ENCODE measurements around the gene PRRX1.

PRRX1 gene

DNA sequence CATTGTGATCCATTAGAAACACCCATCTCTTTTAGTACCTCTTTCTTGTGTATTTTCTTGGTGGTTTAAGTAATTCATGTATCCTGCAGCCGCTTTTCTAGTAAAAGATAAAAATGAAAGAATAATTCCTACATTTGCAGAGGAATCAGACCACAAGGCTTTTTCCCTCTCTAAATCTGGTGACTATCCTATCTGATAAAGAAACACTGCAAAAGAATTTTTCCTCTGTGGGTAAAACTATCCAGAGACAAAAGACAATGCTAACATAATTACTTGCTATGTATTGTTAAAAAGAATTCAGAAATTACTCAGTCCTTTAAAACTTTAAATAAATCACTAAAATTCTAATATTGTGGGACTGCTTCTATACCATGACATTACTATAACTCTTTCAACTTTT lies 51.0 kb downstream of the PRRX1 start:
- no peak for DNase-seq (ENCODE audit: low read depth in 1 of 2, low spot score in 1 of 2)

DNA sequence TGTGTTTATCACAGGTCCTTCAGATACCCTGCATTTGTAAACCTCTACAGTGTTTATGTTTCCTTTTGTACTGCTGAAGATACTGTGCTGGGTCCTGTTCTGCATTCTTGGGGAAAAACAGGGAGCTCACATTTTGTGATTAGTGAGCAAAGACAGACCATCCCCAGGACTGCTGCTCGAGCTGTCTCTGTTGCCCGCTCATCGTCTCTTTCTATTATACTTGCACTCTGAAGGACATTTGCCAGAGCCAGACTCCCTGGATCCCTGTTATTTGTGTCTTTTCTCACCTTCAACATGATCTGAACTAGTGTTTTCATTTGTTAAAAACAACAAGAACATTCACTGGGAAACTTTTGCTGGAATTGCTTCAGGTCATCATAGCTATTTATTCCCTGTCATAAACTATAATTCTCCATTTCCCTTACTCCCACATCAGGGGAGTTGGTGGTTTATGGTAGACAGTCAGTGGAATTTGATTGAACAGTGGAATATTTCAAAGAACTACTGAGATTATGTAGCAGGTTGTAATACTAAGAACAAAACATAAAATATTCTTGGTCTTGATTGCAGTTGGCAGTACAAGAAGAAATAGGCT lies 53.0 kb downstream of the PRRX1 start:
- DNase-seq (ENCODE audit: low read depth in 1 of 2, low spot score in 1 of 2): no peak

DNA sequence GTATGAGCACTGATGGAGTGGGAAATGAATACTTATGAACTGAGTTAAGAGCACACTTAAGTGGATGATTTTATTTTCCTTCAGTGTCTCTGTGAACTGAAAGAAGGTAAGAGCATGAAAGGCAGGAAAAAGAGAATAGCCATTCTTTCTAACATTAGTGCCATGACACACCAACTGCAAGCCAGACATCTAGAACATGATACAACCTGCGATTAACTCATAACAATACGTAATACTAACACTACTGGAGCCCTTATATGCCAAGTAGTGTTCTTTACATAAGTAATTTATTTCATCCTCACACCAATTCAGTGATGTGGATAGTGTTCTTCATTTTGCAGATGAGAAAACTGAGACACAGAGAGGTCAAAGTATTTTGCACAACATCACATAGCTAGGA lies 56.7 kb downstream of the PRRX1 start:
- DNase-seq (ENCODE audit: low read depth in 1 of 2, low spot score in 1 of 2): no peak

DNA sequence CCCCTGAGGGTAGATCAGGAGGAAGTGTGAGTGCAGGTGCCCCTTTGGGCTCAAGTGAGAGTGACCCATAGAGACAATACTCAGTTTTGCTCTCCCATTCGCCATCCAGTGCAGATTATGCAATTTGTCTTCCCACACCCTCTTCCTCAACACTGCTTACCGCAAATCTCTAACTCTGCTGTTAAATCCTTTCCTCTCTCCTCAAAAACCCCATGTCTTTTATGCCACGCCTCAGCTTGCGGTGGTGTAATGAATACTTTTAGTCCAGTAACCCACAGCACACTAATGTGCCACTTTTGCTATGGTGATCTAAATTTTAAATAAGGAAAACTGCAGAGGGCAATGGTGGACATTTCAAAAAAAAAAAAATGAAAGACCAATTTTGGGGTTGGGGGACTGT lies 57.7 kb downstream of the PRRX1 start:
- no peak for DNase-seq (ENCODE audit: low read depth in 1 of 2, low spot score in 1 of 2)

DNA sequence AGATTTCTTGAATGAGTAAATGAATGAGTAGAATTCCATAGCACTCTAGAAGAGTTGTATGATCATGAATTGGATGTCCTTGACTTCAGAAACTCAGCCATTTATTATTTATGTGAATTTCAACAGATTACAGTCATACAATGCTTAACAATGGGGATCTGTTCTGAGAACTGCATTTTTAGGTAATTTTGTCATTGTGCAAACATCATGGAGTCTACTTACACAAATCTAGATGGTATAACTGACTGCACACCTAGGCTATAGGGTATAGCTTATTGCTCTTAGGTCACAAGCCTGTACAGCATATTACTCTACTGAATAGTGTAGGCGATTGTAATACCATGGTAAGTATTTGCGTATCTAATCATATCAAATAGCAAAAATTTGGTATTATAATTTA lies 59.6 kb downstream of the PRRX1 start:
- no peak for DNase-seq (ENCODE audit: low read depth in 1 of 2, low spot score in 1 of 2)

DNA sequence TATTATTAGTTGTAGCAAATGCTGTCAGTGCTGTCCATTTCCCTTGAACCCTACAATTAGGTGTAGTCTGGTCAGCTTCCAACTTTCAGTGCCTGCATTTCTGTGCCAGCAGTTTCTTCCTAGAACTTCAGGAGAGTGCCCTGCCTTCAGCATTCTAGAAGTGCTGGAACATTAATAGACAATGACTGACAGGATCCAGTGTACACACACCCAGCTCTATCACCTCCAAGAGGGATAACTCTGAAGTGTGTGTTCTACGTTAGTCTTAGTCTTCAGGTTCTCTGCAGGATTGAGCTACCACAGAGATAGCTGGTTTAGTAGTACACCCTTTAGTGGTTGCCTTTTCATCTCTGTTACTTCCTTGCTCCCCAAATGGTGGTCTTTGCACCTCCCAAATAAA lies 61.4 kb downstream of the PRRX1 start:
- DNase-seq (ENCODE audit: low read depth in 1 of 2, low spot score in 1 of 2): no peak

DNA sequence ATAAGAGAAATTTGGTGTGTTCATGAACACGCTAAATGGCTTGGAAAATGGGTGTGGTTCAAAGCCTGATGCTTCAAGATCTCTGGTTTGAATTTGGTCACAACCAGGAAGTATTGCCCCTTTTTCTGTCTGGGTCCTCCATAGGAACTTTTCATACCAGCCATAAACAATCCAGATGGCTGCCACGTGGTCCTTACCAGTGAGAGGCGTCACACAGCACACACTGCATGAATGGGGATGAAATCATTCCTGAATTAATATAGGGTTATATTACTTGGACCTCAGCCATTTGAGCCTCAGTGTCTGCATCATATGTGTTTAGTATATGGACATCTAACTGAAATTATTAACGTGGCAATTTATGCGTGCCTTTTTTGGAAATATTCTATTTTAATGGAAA lies 64.0 kb downstream of the PRRX1 start:
- no peak for DNase-seq (ENCODE audit: low read depth in 1 of 2, low spot score in 1 of 2)

DNA sequence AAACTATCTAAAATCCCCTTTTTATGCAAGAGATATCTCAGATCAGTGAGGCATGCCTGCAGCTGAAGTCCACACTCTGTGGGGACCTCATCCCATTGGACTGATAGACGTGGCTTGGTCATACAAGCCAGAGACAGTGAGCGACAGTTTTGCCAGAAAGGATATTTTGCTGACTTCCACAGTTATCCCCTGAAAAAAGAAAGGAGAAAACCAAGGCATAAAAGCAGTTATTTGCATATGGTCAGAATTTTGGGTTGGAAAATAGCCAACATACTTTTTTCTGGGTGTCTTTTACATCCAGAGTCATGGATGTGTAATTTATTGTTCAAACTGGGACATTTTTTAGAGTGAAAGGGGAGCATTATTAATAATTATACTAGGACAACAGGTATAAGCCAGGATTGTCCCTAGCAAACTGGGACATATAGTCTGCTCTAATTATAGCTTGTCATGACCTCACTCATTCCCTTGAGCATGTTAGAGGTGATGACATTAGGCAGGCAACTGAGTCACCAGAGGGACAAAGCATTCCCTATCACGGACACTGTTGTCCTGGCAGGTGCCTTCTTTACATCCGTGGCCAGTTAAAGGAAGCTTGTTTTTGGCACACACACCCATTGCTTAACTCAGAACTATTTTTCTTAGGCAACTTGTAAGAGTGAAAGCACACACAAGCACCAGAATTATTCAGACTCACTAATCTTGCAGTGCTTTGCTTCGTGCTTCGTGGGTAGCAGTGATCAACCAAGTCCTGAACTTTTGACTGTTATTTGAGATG lies 65.5 kb downstream of the PRRX1 start:
- DNase-seq (ENCODE audit: low read depth in 1 of 2, low spot score in 1 of 2): no peak

DNA sequence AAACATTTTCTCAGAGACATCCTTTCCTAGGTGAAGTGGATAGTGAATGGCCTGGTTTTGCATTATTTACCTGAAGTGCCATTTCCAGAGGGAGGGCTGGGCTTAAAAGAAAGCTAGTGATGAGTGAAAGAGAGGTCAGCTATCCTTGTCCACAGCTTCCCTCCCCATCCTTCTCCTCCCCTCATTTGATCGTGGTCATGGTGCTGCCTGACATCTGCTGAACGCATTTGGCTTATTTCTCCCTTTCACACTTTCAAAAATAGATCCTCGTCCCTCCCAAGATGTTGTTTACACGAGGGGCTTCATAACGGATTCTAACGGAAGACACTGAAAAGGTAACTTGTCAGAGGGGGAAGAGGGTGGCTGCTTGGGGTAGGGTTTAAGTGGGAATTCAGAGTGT lies 66.1 kb downstream of the PRRX1 start:
- DNase-seq (ENCODE audit: low read depth in 1 of 2, low spot score in 1 of 2): no peak

DNA sequence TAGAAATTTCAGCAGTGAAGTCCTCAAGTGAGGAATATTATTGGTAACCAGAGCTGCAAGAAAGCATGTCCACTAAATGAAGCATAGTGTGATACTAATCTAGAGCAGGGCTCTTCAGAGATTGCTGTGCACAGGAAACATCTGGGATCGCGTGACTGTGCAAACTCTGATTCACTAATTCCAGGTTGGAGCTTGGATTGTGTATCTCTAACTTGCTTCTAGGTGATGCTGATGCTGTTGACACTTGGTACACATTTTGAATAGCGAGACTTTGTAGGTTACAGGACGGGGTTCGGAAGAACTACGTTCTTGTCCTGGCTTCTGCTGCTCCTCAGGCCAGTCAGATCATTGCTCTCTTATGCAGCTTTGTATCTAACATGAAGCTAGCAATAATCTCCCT lies 66.5 kb downstream of the PRRX1 start:
- DNase-seq (ENCODE audit: low read depth in 1 of 2, low spot score in 1 of 2): no peak

DNA sequence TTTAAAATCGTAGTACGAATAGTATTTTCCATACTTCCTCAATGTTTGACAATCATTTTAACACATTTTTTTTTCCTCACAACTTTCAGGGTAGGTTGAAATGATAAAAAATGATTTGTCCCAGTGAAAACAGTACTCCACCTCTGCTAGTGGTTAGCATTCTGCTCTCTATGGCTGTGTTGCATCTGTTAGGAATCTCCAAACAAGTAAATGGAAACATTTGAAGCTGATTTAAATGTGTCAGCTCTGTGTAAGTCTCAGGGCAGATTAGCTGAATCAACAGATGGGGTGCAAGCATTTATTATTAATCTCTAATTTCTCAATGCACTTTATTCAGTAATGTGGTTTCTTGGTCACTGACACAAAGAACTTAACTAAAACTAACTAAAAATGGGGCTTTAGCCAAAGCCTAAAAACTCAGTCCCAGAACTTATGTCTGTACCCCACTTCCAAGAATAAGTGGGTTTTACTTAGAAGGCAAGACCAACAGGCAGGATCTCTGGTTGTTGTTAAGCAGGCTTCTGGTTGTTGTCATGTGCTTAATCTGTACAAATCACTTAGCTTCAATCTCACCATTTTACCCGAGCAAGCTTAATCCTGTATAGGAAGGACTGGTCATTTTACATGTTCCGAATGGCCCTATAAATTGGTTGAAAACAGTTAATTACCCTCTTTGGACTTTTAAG lies 67.8 kb downstream of the PRRX1 start:
- DNase-seq (ENCODE audit: low read depth in 1 of 2, low spot score in 1 of 2): no peak

DNA sequence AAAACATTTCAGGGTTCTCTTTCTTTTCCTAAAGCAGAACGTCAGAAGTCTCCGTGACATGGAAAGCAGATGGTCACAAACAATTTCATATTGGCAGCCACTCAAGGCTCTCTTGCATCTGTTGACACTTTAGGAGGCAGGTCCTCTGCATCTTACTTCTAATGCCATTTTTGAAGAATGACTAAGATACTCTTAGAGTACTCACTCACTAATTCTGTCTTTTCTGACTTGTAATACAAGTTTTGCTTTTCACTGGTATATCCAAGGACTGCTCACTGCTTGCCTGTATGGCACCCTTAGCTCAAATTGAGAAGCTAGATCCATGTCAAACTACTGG lies 68.3 kb downstream of the PRRX1 start:
- DNase-seq (ENCODE audit: low read depth in 1 of 2, low spot score in 1 of 2): no peak

DNA sequence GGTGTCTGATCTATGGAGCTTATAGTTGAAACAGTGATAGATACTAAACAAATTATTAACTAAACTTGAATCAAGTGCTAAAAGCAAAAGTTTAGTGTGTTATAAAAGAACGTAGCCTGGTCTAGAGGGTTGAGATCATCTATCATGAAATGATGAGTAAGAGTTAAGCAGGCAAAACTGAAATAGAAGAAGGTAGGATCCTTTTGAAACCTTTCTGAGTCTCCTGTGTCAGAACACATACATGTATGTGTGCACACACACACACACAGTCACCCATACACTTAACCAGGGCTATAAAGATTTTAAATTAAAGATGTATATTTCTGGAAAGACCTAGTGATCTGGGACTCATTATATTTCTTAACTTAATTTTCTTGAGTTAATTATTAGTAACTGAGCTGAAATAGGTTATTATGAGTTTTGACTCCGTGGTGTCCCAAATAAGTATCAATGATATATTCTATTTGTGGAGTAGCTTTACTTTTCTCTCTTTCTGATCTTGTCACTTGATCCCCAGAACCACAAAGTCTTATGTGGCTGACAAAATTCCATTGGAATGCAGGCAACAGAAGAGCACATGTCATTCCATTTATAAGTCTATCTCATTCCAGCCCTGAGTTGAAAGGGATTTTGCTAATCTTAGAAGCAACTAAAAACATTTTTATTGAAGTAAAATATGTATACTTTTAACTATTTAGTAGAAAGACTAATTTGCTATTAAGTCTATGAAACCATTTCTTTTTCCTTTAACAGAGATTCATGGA lies 70.7 kb downstream of the PRRX1 start:
- DNase-seq (ENCODE audit: low read depth in 1 of 2, low spot score in 1 of 2): no peak

DNA sequence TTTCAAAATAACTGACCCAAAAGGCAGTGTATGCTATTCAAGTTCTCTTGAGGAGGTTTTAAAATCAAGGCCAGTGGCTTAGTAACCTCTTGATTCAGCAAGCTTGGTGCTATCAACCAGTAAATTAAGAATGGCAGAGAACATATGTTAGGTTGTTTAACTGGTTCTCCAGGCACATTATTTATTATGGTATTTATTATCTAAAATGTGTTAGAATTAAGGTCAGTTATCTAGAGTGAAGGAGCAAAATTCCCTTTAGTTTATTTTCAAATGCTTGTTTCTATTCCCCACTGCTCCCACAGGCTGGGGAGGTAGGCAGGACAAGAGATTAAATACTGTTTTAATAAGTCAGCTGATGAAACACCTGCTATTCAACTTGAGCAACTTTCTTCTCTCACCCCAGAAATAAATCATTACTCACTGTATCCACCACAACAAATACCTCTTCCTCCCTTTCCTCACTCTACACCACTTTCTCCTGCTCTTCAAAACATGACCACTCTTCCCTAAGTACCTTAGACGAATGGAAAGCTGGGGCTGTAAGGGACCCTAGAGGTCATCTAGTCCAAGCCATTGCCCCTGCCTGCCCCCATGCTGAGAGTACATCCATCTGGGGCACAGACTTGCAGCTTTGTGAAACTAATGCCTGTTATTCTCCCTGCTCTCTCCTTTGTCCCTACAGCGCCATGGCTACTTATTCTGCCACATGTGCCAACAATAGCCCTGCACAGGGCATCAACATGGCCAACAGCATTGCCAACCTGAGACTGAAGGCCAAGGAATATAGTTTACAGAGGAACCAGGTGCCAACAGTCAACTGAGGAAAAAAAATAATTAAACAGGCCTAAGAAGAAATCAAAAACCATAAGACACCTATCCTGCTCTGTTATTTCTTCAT lies 71.7 kb downstream of the PRRX1 start:
- DNase-seq (ENCODE audit: low read depth in 1 of 2, low spot score in 1 of 2): no peak

DNA sequence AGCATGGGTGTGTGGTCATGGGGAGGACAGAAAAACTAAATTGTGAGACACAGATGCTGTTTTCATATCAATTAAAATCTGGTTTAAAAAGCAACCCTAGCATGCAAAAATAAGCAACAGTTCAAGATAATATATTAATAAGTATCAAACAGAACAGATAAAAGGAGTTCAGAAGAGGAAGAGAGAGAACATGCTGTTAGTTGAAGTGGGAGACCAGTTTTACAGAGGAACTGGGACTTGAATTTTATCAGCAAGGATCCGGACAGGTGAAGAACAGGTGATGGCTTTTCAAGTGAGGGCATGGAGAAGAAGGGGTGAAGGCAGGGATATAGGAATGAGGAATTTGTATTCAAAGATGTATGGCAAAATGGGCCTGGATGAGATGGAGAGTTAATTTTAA lies 75.9 kb downstream of the PRRX1 start:
- DNase-seq (ENCODE audit: low read depth in 1 of 2, low spot score in 1 of 2): no peak

DNA sequence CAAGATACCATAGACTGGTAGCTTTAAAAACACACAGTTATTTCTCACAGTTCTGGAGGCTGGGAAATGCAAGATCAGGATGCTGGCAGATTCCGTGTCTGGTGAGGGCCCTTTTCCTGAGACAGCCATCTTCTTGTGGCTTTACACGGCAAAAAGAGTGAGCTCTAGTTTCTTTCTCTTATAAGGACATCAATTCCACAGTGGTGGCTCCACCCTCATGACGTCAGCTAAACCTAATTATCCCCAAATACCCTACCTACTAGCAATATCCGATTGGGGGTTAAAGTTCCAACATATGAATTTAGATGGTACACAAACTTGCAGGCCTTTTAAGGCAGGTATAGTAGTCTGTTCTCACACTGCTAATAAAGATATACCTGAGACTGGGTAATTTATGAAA lies 77.7 kb downstream of the PRRX1 start:
- DNase-seq (ENCODE audit: low read depth in 1 of 2, low spot score in 1 of 2): no peak

DNA sequence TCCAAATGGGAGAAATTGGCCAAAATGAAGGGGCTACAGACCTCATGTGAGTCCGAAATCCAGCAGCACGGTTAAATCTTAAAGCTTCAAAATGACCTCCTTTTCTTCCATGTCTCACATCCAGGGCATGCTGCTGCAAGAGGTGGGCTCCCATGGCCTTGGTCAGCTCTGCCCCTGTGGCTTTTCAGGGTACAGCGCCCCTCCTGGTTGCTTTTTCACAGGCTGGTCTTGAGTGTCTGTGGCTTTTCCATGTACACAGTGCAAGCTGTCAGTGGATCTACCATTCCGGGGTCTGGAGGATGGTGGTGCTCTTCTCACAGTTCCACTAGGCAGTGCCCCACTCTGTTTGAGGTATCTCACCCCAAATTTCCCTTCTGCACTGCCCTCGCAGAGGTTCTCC lies 78.7 kb downstream of the PRRX1 start:
- DNase-seq (ENCODE audit: low read depth in 1 of 2, low spot score in 1 of 2): no peak

DNA sequence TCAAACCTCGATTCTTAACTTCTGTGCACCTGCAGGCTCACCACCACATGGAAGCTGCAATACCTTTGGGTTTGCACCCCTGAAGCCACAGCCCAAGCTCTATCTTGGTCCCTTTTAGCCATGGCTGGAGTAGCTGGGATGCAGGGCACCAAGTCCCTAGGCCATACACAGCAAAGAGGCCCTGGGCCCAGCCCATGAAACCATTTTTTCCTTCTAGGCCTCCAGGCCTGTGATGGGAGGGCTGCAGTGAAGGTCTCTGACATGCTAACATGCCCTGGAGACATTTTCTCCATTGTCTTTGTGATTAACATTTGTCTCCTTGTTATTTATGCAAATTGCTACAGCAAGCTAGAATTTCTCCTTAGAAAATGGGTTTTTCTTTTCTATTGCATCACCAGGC lies 79.2 kb downstream of the PRRX1 start:
- no peak for DNase-seq (ENCODE audit: low read depth in 1 of 2, low spot score in 1 of 2)

DNA sequence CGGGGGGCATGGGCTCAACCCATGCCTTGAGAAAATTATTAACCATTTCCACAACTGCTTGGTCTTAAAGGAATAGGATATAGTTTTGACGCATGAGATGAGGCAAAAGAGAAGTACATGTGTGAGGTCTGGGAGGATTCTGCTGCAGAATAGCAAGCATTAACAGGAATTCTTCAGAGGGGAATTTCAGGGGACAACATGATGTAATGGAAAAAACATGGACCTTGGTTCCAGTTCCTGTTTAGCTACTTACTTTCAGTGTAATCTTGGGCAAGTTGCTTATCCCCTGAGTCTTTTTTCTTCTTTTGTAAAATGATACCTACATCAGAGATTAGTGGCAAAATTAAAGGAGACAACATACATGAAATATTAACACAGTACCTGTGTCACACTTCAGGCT lies 85.6 kb downstream of the PRRX1 start:
- DNase-seq (ENCODE audit: low read depth in 1 of 2, low spot score in 1 of 2): no peak

DNA sequence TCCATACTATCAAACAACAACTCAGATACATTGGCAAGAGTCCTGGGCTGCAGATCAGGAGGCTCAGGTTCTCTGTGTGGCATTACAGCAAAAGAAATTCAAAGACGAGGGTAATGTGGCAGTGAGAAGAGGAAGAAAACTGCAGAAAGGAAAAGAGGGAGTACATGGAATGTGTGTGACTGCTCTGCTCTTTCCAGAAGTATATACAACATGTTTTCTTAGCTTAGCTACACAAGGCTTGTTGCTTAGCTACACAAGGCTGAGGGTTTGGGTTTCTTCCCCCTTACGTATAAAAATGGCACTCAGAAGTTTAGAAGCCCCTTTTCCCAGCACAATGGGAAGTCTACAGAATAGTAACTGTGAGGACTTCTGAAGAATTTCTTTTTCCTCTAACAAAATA lies 86.0 kb downstream of the PRRX1 start:
- no peak for DNase-seq (ENCODE audit: low read depth in 1 of 2, low spot score in 1 of 2)

DNA sequence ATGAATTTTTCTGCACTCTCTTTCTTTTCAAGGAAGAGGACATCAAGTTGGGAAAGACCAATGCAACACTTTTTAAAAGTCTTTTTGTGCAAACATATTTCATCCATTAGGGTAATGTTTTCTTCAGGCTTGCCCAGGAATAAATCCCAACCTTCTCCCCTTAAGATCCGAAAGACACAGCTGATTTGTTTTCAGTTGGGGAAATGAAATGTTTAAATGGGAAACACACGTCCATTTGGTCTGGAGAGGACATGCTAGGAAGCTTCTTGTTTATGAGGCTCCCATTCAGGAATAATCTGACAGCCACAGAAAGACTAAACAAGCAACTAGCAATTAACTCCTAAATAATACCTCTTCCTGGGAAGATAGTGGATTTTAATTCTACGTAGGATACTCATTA lies 91.9 kb downstream of the PRRX1 start:
- DNase-seq (ENCODE audit: low read depth in 1 of 2, low spot score in 1 of 2): no peak

Measured in activated T-helper 1 cell treated with anti-CD3 and anti-CD28 coated beads, Interleukin-2, amount 50 U/mL, for 16 hours (primary cell).